DOHH2 (cell line): Measurements from ENCODE around the gene LRP1-AS.

Source experiments
- H3F3A ChIP-seq: fragments of 200-600 bp; sonication (generic), shearing (Covaris generic); 2 replicates; pipeline ENCODE4 v1.6.0; 2016; ENCODE audit warnings: antibody characterized with exemption, mild to moderate bottlenecking; ENCODE audit not compliant: control insufficient read depth, insufficient read depth
- H3K27ac ChIP-seq: fragments of 200-600 bp; sonication (generic); 2 replicates; pipeline ENCODE4 v1.5.1; 2014; ENCODE audit warnings: low read depth, mild to moderate bottlenecking, low read length, moderate library complexity
- H3K27me3 ChIP-seq: fragments of 200-600 bp; sonication (generic); 2 replicates; pipeline ENCODE4 v1.6.1; 2014; ENCODE audit warnings: mild to moderate bottlenecking, low read length, mixed read lengths; ENCODE audit not compliant: control insufficient read depth
- H3K36me3 ChIP-seq: fragments of 200-600 bp; sonication (generic); 2 replicates; pipeline ENCODE4 v1.6.1; 2014; ENCODE audit warnings: mild to moderate bottlenecking, low read length, moderate library complexity, mixed read lengths; ENCODE audit not compliant: control insufficient read depth
- H3K4me1 ChIP-seq: fragments of 200-600 bp; sonication (generic); 2 replicates; pipeline ENCODE4 v1.6.1; 2014; ENCODE audit warnings: mild to moderate bottlenecking, low read length, mixed read lengths; ENCODE audit not compliant: control insufficient read depth
- H3K4me2 ChIP-seq: fragments of 200-600 bp; sonication (generic); 2 replicates; pipeline ENCODE4 v1.6.0; 2014; ENCODE audit warnings: mild to moderate bottlenecking, low read length, moderate library complexity
- H3K4me3 ChIP-seq: fragments of 200-600 bp; sonication (generic); 2 replicates; pipeline ENCODE4 v1.5.1; 2014; ENCODE audit warnings: mild to moderate bottlenecking, low read length, mixed read lengths
- H3K79me2 ChIP-seq: fragments of 200-600 bp; sonication (generic); 2 replicates; pipeline ENCODE4 v1.6.1; 2014; ENCODE audit warnings: mild to moderate bottlenecking, low read length, mixed read lengths; ENCODE audit not compliant: control insufficient read depth
- H3K9me2 ChIP-seq: fragments of 200-600 bp; sonication (generic); replicated peaks from 2 replicates; pipeline ENCODE4 v1.6.1; 2014; ENCODE audit warnings: mild to moderate bottlenecking, low read length, mixed read lengths; ENCODE audit not compliant: control insufficient read depth
- H3K9me3 ChIP-seq: fragments of 200-600 bp; sonication (generic); 2 replicates; pipeline ENCODE4 v1.6.1; 2014; ENCODE audit warnings: antibody characterized with exemption, low read length, mixed read lengths; ENCODE audit not compliant: control insufficient read depth, insufficient read depth
- H4K20me1 ChIP-seq: fragments of 200-600 bp; sonication (generic); 2 replicates; pipeline ENCODE4 v1.6.0; 2014; ENCODE audit warnings: low read depth, mild to moderate bottlenecking, antibody characterized with exemption, low read length, moderate library complexity; ENCODE audit not compliant: control insufficient read depth, insufficient read depth
- EZH2phosphoT487 ChIP-seq: fragments of 200-600 bp; sonication (generic); IDR thresholded peaks from 2 replicates; pipeline ENCODE4 v1.6.1; 2017; ENCODE audit warnings: borderline replicate concordance, mild to moderate bottlenecking, antibody characterized with exemption, low read length, moderate library complexity, mixed read lengths
- TF ChIP-seq, protein P1 (sequence below): fragments of 200-600 bp; sonication (generic); IDR thresholded peaks from one replicate; pipeline ENCODE4 v1.5.1; 2014; ENCODE audit warnings: antibody characterized with exemption, mild to moderate bottlenecking, low read depth, low read length; ENCODE audit not compliant: poor library complexity, severe bottlenecking

LRP1-AS gene

GRCh38 chr12:57187222-57188089 lies 40.0 kb upstream of the LRP1-AS start:
- H3K36me3 ChIP-seq, result no peaks in the 10 kb centered on the region
- H3K4me2 ChIP-seq, result no peak overlapping the region

GRCh38 chr12:57185906-57186508 lies 38.6 kb upstream of the LRP1-AS start:
- no peaks in the 10 kb centered on the region for H3K9me3 ChIP-seq
- peaks cover 2% of the 10 kb centered on the region; the same call in 1 of the 2 replicates for H3K4me1 ChIP-seq
- no peaks in the 10 kb centered on the region for H3K36me3 ChIP-seq
- H3K9me2 ChIP-seq, result no peaks in the 10 kb centered on the region
- H3K4me2 ChIP-seq, result no peak overlapping the region
- H4K20me1 ChIP-seq, result no peaks in the 10 kb centered on the region
- no peak overlapping the region for H3K4me3 ChIP-seq
- no peaks in the 10 kb centered on the region for H3K79me2 ChIP-seq
- no peaks in the 10 kb centered on the region for H3F3A ChIP-seq
- TF ChIP-seq EZH2phosphoT487, result no peak
- TF ChIP-seq, protein P1, sequence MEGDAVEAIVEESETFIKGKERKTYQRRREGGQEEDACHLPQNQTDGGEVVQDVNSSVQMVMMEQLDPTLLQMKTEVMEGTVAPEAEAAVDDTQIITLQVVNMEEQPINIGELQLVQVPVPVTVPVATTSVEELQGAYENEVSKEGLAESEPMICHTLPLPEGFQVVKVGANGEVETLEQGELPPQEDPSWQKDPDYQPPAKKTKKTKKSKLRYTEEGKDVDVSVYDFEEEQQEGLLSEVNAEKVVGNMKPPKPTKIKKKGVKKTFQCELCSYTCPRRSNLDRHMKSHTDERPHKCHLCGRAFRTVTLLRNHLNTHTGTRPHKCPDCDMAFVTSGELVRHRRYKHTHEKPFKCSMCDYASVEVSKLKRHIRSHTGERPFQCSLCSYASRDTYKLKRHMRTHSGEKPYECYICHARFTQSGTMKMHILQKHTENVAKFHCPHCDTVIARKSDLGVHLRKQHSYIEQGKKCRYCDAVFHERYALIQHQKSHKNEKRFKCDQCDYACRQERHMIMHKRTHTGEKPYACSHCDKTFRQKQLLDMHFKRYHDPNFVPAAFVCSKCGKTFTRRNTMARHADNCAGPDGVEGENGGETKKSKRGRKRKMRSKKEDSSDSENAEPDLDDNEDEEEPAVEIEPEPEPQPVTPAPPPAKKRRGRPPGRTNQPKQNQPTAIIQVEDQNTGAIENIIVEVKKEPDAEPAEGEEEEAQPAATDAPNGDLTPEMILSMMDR, result no peak
- no peak overlapping the region for H3K27ac ChIP-seq
- H3K27me3 ChIP-seq, result peaks cover 4% of the 10 kb centered on the region; the same call in 1 of the 2 replicates

More at GRCh38 chr12:57187222-57188089, 40.0 kb upstream of the LRP1-AS start:
- Histone ChIP-seq H3K27me3 (peaks cover 4% of the 10 kb centered on the region; the same call in 1 of the 2 replicates), H3K27ac (no peak overlapping the region), H3F3A (no peaks in the 10 kb centered on the region), H3K4me3 (no peak overlapping the region), H3K4me1 (peaks cover 2% of the 10 kb centered on the region; the same call in 1 of the 2 replicates), H3K79me2 (no peaks in the 10 kb centered on the region), H3K9me3 (no peaks in the 10 kb centered on the region), H4K20me1 (no peaks in the 10 kb centered on the region), H3K9me2 (no peaks in the 10 kb centered on the region)
- TF ChIP-seq EZH2phosphoT487, result no peak
- TF ChIP-seq, protein P1, result no peak

GRCh38 chr12:57185403-57185802 lies 38.0 kb upstream of the LRP1-AS start:
- Histone ChIP-seq H3K4me1 (peaks cover 2% of the 10 kb centered on the region; the same call in 1 of the 2 replicates), H3K9me3 (no peaks in the 10 kb centered on the region), H3K4me3 (no peak overlapping the region), H3K27ac (no peak overlapping the region), H3F3A (no peaks in the 10 kb centered on the region), H3K4me2 (no peak overlapping the region), H3K79me2 (no peaks in the 10 kb centered on the region), H4K20me1 (no peaks in the 10 kb centered on the region), H3K9me2 (no peaks in the 10 kb centered on the region), H3K27me3 (peaks cover 4% of the 10 kb centered on the region; the same call in 1 of the 2 replicates), H3K36me3 (no peaks in the 10 kb centered on the region)
- TF ChIP-seq, protein P1, result no peak
- no peak for TF ChIP-seq EZH2phosphoT487
